Muscle layer of colon (tissue), 2 donors: ENCODE measurements around the gene WNT6.

Experiments used
- H3K27ac ChIP-seq: one replicate; pipeline ENCODE4 v1.7.0; 2013; ENCODE audit warnings: low read depth, mild to moderate bottlenecking, low read length, moderate library complexity
- H3K27me3 ChIP-seq, 2 donors: one replicate each; pipeline ENCODE4 v1.7.0; 2013; ENCODE audit warnings: low read length in 2 of 2, mild to moderate bottlenecking in 2 of 2; ENCODE audit not compliant: insufficient read depth in 2 of 2, control insufficient read depth in 1 of 2
- H3K36me3 ChIP-seq: one replicate; pipeline ENCODE4 v1.7.0; 2013; ENCODE audit warnings: mild to moderate bottlenecking, low read length; ENCODE audit not compliant: insufficient read depth
- H3K4me1 ChIP-seq: one replicate; pipeline ENCODE4 v1.7.0; 2013; ENCODE audit warnings: mild to moderate bottlenecking, low read length; ENCODE audit not compliant: insufficient read depth
- H3K4me3 ChIP-seq, 2 donors: one replicate each; pipeline ENCODE4 v1.7.0; 2013; ENCODE audit warnings: low read length in 2 of 2, low read depth in 1 of 2, mild to moderate bottlenecking in 1 of 2, moderate library complexity in 1 of 2
- H3K9ac ChIP-seq: one replicate; pipeline ENCODE4 v1.7.0; 2013; ENCODE audit warnings: low read length
- H3K9me3 ChIP-seq: one replicate; pipeline ENCODE4 v1.7.0; 2013; ENCODE audit warnings: mild to moderate bottlenecking, low read length
- donor health status: abdominal sarcoma.
- donor health status: Adenocarcinoma of cecum.

Gene WNT6

GRCh38 chr2:218820746-218821369, 38.7 kb upstream of the WNT6 start:
- H3K9ac ChIP-seq: no peak overlapping the region
- no peak overlapping the region for H3K27ac ChIP-seq
- no peaks in the 10 kb centered on the region for H3K4me1 ChIP-seq
- H3K4me3 ChIP-seq: no peak overlapping the region
- peaks cover 9% of the 10 kb centered on the region for H3K36me3 ChIP-seq
- no peaks in the 10 kb centered on the region for H3K27me3 ChIP-seq
- no peaks in the 10 kb centered on the region for H3K9me3 ChIP-seq

DNA sequence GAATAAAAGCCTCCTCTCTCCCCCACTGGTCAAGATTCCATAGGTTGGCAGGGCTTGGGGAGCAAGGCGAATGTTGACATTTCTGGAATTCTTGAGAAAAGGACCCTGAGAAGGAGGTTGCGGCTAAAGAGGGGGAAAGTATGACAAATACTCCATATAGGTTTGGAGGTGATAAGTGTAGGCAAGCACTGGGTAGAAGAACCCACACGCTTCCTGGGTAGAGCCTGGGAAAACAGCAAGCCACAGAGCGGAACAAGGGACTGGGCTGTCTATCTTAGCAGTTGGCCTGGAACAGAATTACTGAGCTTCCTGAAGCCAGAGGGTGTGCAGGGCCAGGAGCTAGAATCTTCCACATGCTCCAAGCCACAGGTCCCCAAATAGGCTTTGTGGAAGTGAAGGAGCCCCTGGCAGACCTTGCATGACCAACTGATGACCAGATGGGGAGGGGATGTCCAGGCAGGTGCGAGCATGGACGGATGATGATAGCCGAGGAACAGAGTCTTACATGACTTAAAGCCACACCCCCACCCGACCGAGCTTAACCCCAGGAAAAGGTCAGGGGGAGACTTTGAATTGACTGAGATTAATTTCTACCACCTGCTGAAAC, 37.9 kb upstream of the WNT6 start:
- no peaks in the 10 kb centered on the region for H3K27me3 ChIP-seq
- H3K9ac ChIP-seq: no peak overlapping the region
- H3K36me3 ChIP-seq: peaks cover 1% of the 10 kb centered on the region
- no peak overlapping the region for H3K27ac ChIP-seq
- no peak overlapping the region for H3K4me3 ChIP-seq
- no peaks in the 10 kb centered on the region for H3K4me1 ChIP-seq
- no peaks in the 10 kb centered on the region for H3K9me3 ChIP-seq

DNA sequence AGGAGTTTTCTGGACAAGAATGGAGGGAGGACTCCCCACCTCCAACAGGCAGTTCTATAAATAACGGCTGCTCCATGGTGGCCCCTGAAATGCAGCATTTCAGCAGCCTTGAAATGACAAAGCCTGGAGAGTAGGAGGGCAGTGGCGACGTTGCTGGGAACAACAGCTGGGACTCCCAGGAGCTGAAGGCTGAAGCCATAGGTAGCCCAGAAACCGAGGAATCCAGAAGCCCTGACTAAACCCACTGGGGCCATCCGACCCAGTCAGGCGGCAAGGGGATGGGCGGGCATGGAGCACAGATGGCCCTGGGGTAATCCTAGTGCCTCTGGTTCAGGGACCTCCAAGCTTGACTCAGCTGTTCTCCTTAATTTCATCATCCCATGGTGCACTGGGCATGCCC, 37.0 kb upstream of the WNT6 start:
- Histone ChIP-seq H3K27ac (no peak overlapping the region), H3K4me1 (no peaks in the 10 kb centered on the region), H3K36me3 (no peaks in the 10 kb centered on the region), H3K4me3 (no peak overlapping the region), H3K27me3 (no peaks in the 10 kb centered on the region), H3K9me3 (no peaks in the 10 kb centered on the region), H3K9ac (no peak overlapping the region)

DNA sequence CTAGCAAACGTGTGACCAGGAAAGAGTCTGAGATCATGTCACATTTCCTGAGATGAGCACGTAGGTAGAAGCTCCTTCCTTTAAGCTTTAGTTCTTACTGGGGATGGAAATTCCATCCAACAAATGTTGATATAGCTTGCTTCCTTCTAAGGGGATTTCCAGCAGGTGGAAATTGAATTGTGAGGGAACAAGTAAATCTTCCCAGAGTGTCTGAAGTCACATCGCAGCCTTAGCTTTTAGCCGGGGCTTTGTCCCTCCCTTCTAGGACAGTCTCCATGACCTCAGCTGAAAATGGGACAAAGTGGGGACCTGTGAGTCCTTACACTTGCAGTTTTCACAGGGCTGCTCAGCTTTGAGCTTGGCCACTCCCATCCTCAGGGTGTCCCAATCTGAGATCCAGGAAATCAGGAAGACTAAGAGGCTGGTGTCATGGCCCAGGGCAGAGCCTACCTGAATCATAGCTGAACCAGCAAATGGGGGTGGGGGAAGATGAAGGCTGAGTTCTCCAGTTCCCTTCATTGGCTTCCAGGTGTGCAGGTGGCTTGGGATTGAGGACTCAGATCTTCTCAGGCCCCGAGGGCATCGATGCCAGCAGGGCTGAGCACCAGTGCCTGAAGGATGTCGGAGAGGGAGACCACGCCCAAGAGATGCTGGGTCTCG, 36.3 kb upstream of the WNT6 start:
- Histone ChIP-seq H3K27me3 (peaks cover 0 to 5% of the 10 kb centered on the region in 2 donors), H3K9me3 (no peaks in the 10 kb centered on the region), H3K27ac (no peak overlapping the region), H3K9ac (no peak overlapping the region), H3K4me1 (no peaks in the 10 kb centered on the region), H3K4me3 (no peak overlapping the region), H3K36me3 (no peaks in the 10 kb centered on the region)

GRCh38 chr2:218824004-218824403, 35.6 kb upstream of the WNT6 start:
- no peak overlapping the region for H3K4me3 ChIP-seq
- peaks cover 0 to 7% of the 10 kb centered on the region in 2 donors for H3K27me3 ChIP-seq
- no peak overlapping the region for H3K27ac ChIP-seq
- H3K36me3 ChIP-seq: no peaks in the 10 kb centered on the region
- no peak overlapping the region for H3K9ac ChIP-seq
- H3K9me3 ChIP-seq: no peaks in the 10 kb centered on the region
- no peaks in the 10 kb centered on the region for H3K4me1 ChIP-seq

DNA sequence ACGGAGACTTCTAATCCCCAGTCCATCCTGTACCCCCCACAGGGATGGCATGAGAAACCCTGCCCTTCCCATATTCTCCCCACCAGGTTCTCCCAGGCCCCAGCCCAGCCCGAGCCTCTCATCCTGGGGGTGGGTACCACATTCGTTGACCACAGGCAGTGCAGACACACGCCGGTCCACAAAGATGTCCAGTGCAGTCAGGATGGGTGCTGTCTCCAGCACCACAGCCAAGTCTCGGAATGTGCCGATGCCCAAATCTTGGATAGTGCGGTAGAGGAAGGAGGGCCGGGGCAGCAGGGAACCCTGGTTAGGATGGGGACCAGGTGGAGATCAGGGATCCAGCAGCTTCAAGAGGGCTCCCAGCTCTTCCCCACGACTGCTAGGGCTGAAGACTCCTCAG, 32.8 kb upstream of the WNT6 start:
- no peaks in the 10 kb centered on the region for H3K4me1 ChIP-seq
- H3K27ac ChIP-seq: no peak overlapping the region
- H3K27me3 ChIP-seq: peaks cover 0 to 13% of the 10 kb centered on the region in 2 donors
- no peaks in the 10 kb centered on the region for H3K9me3 ChIP-seq
- no peak overlapping the region for H3K4me3 ChIP-seq
- no peaks in the 10 kb centered on the region for H3K36me3 ChIP-seq
- no peak overlapping the region for H3K9ac ChIP-seq

- Histone ChIP-seq H3K36me3 (no peaks in the 10 kb centered on the region), H3K27ac (no peak overlapping the region), H3K4me3 (no peak overlapping the region), H3K27me3 (peaks cover 0 to 13% of the 10 kb centered on the region in 2 donors), H3K9me3 (no peaks in the 10 kb centered on the region), H3K4me1 (no peaks in the 10 kb centered on the region), H3K9ac (no peak overlapping the region)
Measured at GRCh38 chr2:218827701-218828476, 31.7 kb upstream of the WNT6 start.

GRCh38 chr2:218828477-218828778, 31.2 kb upstream of the WNT6 start:
- H3K4me1 ChIP-seq: no peaks in the 10 kb centered on the region
- no peaks in the 10 kb centered on the region for H3K9me3 ChIP-seq
- no peak overlapping the region for H3K9ac ChIP-seq
- H3K27ac ChIP-seq: no peak overlapping the region
- peaks cover 0 to 13% of the 10 kb centered on the region in 2 donors for H3K27me3 ChIP-seq
- no peak overlapping the region for H3K4me3 ChIP-seq
- no peaks in the 10 kb centered on the region for H3K36me3 ChIP-seq

GRCh38 chr2:218829868-218830451, 29.6 kb upstream of the WNT6 start:
- Histone ChIP-seq H3K27me3 (peaks cover 0 to 13% of the 10 kb centered on the region in 2 donors), H3K36me3 (no peaks in the 10 kb centered on the region), H3K27ac (no peak overlapping the region), H3K4me3 (no peak overlapping the region), H3K9me3 (no peaks in the 10 kb centered on the region), H3K4me1 (no peaks in the 10 kb centered on the region), H3K9ac (no peak overlapping the region)

- no peaks in the 10 kb centered on the region for H3K9me3 ChIP-seq
- no peaks in the 10 kb centered on the region for H3K4me1 ChIP-seq
- H3K27ac ChIP-seq: no peak overlapping the region
- H3K27me3 ChIP-seq: peaks cover 0 to 13% of the 10 kb centered on the region in 2 donors
- H3K4me3 ChIP-seq: no peak overlapping the region
- H3K9ac ChIP-seq: no peak overlapping the region
- no peaks in the 10 kb centered on the region for H3K36me3 ChIP-seq
Measured at GRCh38 chr2:218830526-218831306, 28.9 kb upstream of the WNT6 start.
